WTC11 (cell line): ENCODE measurements around the gene GPR162. TPM values are rescaled to one million over a fixed set of nuclear protein-coding genes. Genes with fewer than 3 reads are reported as not detected.
A peak's percentile ranks its signal among the peaks of the same experiment; 100 is the strongest.

Experiments used
- CTCF ChIP-seq: fragments of 200-600 bp; IDR thresholded peaks from 2 replicates; pipeline ENCODE4 v1.8.0; 2022; ENCODE audit warnings: antibody characterized with exemption
- E2F1 ChIP-seq: sonication (generic); formaldehyde crosslinking; IDR thresholded peaks from 2 replicates; pipeline ENCODE4 v1.8.0; 2022; ENCODE audit warnings: mild to moderate bottlenecking, missing genetic modification reagents
- FOXK1 ChIP-seq: sonication (generic); formaldehyde crosslinking; IDR thresholded peaks from 2 replicates; pipeline ENCODE4 v1.8.0; 2022; ENCODE audit warnings: mild to moderate bottlenecking, moderate library complexity, missing genetic modification reagents
- FOXP1 ChIP-seq: sonication (generic); formaldehyde crosslinking; IDR thresholded peaks from 2 replicates; pipeline ENCODE4 v1.8.0; 2022; ENCODE audit warnings: missing genetic modification reagents, mild to moderate bottlenecking, moderate library complexity, borderline replicate concordance
- JAZF1 ChIP-seq: fragments of 250-450 bp; sonication (Bioruptor Pico); IDR thresholded peaks from 2 replicates; pipeline ENCODE4 v1.9.0; 2021; ENCODE audit warnings: moderate library complexity, mild to moderate bottlenecking, inconsistent platforms
- JUN ChIP-seq: sonication (generic); formaldehyde crosslinking; IDR thresholded peaks from 2 replicates; pipeline ENCODE4 v1.8.0; 2023; ENCODE audit warnings: mild to moderate bottlenecking, missing genetic modification reagents
- MYBL2 ChIP-seq: sonication (generic); formaldehyde crosslinking; IDR thresholded peaks from 2 replicates; pipeline ENCODE4 v1.8.1; 2023; ENCODE audit warnings: mild to moderate bottlenecking, moderate library complexity, missing genetic modification reagents
- PRDM15 ChIP-seq: sonication (generic); formaldehyde crosslinking; IDR thresholded peaks from 2 replicates; pipeline ENCODE4 v1.8.0; 2022; ENCODE audit warnings: missing genetic modification reagents
- PRRX2 ChIP-seq: fragments of 250-450 bp; sonication (Bioruptor Pico); IDR thresholded peaks from 2 replicates; pipeline ENCODE4 v1.8.0; 2021; ENCODE audit warnings: mild to moderate bottlenecking
- RELA ChIP-seq: sonication (generic); formaldehyde crosslinking; IDR thresholded peaks from 2 replicates; pipeline ENCODE4 v1.8.1; 2022; ENCODE audit warnings: missing genetic modification reagents, mild to moderate bottlenecking, borderline replicate concordance
- SMAD4 ChIP-seq: sonication (generic); formaldehyde crosslinking; IDR thresholded peaks from 2 replicates; pipeline ENCODE4 v1.8.0; 2022; ENCODE audit warnings: mild to moderate bottlenecking, missing genetic modification reagents
- STAT6 ChIP-seq: sonication (generic); formaldehyde crosslinking; conservative IDR thresholded peaks from 2 replicates; pipeline ENCODE4 v1.8.1; 2023; ENCODE audit warnings: mild to moderate bottlenecking, low read depth, missing genetic modification reagents, moderate library complexity
- TEAD4 ChIP-seq: sonication (generic); formaldehyde crosslinking; IDR thresholded peaks from 2 replicates; pipeline ENCODE4 v1.8.0; 2022; ENCODE audit warnings: mild to moderate bottlenecking, missing genetic modification reagents
- USF2 ChIP-seq: sonication (generic); formaldehyde crosslinking; IDR thresholded peaks from 2 replicates; pipeline ENCODE4 v1.8.1; 2023; ENCODE audit warnings: mild to moderate bottlenecking, missing genetic modification reagents, moderate library complexity
- ZBTB43 ChIP-seq: sonication (generic); formaldehyde crosslinking; IDR thresholded peaks from 2 replicates; pipeline ENCODE4 v1.8.1; 2023; ENCODE audit warnings: mild to moderate bottlenecking, missing genetic modification reagents
- ZNF121 ChIP-seq: sonication (generic); formaldehyde crosslinking; IDR thresholded peaks from 2 replicates; pipeline ENCODE4 v1.8.0; 2023; ENCODE audit warnings: missing genetic modification reagents
- ZNF263 ChIP-seq: sonication (generic); formaldehyde crosslinking; IDR thresholded peaks from 2 replicates; pipeline ENCODE4 v1.8.1; 2022; ENCODE audit warnings: low read depth, mild to moderate bottlenecking, moderate library complexity, missing genetic modification reagents
- ZNF512 ChIP-seq: sonication (generic); formaldehyde crosslinking; IDR thresholded peaks from 2 replicates; pipeline ENCODE4 v1.8.1; 2022; ENCODE audit warnings: missing genetic modification reagents, borderline replicate concordance
- ZNF532 ChIP-seq: fragments of 250-450 bp; sonication (Bioruptor Pico); IDR thresholded peaks from 2 replicates; pipeline ENCODE4 v1.9.0; 2021; ENCODE audit warnings: mild to moderate bottlenecking, borderline replicate concordance
- total RNA-seq: library from RNA; stranded (reverse); gene quantifications from 3 replicates; pipeline ENCODE4 v1.2.3, GENCODE V29; 2021

The GPR162 gene
- total RNA-seq, 1 experiment from 2014 or later, result 7.3 TPM

- TF ChIP-seq PRDM15 (CRISPR knock-in tag) (no peak; the same call in 1 of the 2 replicates), ZNF512 (CRISPR knock-in tag) (no peak), PRRX2 (CRISPR knock-in tag) (peak; percentile 15; the same call in 1 of the 2 replicates), FOXK1 (CRISPR knock-in tag) (peak; percentile 89), JAZF1 (CRISPR knock-in tag) (no peak), SMAD4 (no peak), ZNF532 (no peak; the same call in 1 of the 2 replicates), E2F1 (CRISPR knock-in tag) (0 out of 2 replicates have a peak, but pooled peaks have one; percentile 62), MYBL2 (CRISPR knock-in tag) (no peak), FOXP1 (CRISPR knock-in tag) (no peak), JUN (no peak), ZNF121 (CRISPR knock-in tag) (no peak; the same call in 1 of the 2 replicates), ZNF263 (CRISPR knock-in tag) (no peak), ZBTB43 (CRISPR knock-in tag) (no peak), RELA (no peak), STAT6 (no peak), CTCF (peak; percentile 69), USF2 (CRISPR knock-in tag) (peak; percentile 73), TEAD4 (0 out of 2 replicates have a peak, but pooled peaks have one; percentile 14)
Observed at GRCh38 chr12:6872073-6873048, 50.7 kb downstream of the GPR162 start (continued).
